GM18909 (cell line): ENCODE measurements around the gene NEBL.

ENCODE experiments used
- ATAC-seq: cut with Tn5 transposase; IDR thresholded peaks from one replicate; pipeline ENCODE4 v1.9.1; 2021; ENCODE audit warnings: mild to moderate bottlenecking; ENCODE audit not compliant: unreplicated experiment, poor library complexity

The NEBL gene

GRCh38 chr10:20737107-20737506, 160.0 kb downstream of the NEBL start:
- ATAC-seq: no peak
